Measurements from ENCODE around the gene MACROH2A2. TPM values are rescaled to one million over a fixed set of nuclear protein-coding genes. Genes with fewer than 3 reads are reported as not detected.

MACROH2A2 gene
- total and polyA plus RNA-seq, 2 of the 13 experiments (the other 11 are each of a cell fraction or from before 2014, with no cell fraction given): 9.8 to 43.1 TPM

DNA sequence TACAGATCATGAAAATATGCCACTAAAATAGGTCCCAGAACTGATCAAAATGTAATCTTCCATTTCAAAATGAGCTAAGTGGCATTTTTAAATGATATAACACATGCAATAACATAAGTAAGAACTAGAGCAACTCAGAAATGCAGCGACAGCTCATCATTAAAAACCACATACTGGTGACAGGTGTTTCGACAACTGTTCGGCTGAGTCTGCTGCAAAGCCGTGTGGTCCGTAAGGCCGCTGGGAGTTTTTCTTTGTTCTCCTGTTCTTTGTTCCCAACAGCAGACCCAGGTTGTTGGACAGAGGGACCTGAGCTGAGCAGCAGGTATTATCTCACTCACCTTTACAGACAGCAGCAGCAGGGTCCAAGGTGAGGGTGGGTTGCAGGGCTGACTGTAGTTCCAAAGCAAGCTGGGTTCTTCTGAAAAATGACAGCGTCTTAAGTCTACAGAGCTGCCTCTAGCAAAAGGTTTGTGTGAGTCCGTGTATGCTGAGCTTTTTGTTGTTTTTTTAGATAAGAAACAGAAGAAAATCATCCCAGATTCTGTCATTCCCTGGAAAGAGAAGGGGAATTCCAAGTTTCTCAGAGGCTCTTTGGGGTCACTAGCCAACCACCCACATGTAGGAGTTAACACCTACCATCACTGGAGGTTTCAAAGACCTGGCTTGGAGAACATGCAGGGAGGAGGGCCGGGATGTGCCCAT lies 45.4 kb upstream of the MACROH2A2 start (continued):
- TF ChIP-seq ZNF160 (CRISPR knock-in tag; IDR thresholded peaks at IDR 0.05) (no peak), SNAPC4 (CRISPR knock-in tag; IDR thresholded peaks at IDR 0.05) (no peak), ZNF446 (CRISPR knock-in tag; IDR thresholded peaks at IDR 0.05) (no peak)
- TF ChIP-seq, protein P1, sequence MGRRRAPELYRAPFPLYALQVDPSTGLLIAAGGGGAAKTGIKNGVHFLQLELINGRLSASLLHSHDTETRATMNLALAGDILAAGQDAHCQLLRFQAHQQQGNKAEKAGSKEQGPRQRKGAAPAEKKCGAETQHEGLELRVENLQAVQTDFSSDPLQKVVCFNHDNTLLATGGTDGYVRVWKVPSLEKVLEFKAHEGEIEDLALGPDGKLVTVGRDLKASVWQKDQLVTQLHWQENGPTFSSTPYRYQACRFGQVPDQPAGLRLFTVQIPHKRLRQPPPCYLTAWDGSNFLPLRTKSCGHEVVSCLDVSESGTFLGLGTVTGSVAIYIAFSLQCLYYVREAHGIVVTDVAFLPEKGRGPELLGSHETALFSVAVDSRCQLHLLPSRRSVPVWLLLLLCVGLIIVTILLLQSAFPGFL (CRISPR knock-in tag; IDR thresholded peaks at IDR 0.05): no peak

DNA sequence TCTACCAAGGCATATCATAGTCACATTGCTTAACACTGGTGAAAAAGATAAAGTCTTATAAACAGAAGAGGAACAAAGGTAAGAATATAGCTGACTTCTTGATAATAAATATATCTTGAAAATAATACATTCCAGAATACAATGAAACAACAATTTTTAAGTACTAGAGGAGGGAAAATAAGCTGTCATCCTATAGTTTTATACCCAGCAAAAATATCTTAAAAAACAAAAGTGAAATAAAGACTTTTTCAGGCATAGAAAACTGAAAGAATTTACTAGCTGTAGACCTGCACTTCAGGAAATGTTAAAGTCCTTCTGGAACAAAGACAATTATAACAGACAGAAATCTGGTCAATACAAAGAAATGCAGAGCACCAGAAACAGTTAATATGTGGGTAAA lies 21.4 kb upstream of the MACROH2A2 start:
- no TSS peak for BruUV-seq (replicated peaks)
- Histone ChIP-seq H3K9me3 (ENCODE audit: low read length) (peaks cover 18% of the 10 kb centered on the region), H3K27ac (ENCODE audit: extremely low read length, insufficient read depth, low read length) (no peak overlapping the region), H3K4me1 (ENCODE audit: insufficient read depth, low read length) (no peaks in the 10 kb centered on the region), H3K79me2 (ENCODE audit: insufficient read depth, low read length) (no peaks in the 10 kb centered on the region), H3K27me3 (ENCODE audit: control insufficient read depth in 1 of 2, insufficient read depth in 2 of 2, low read length in 2 of 2) (peaks cover 0 to 8% of the 10 kb centered on the region in 2 experiments; a peak in 2 of 5 replicates), H3K4me2 (ENCODE audit: low read depth, low read length) (no peak overlapping the region), H3K9ac (ENCODE audit: insufficient read depth, low read depth, low read length) (no peak overlapping the region), H3K36me3 (replicated peaks in 1 of 2; ENCODE audit: control insufficient read depth in 1 of 2, insufficient read depth in 2 of 2, low read length in 2 of 2) (no peaks in the 10 kb centered on the region), H4K20me1 (ENCODE audit: insufficient read depth, low read length) (no peaks in the 10 kb centered on the region), H2AFZ (ENCODE audit: low read length) (no peak overlapping the region), H3K4me3 (replicated peaks in 1 of 3; ENCODE audit: insufficient read depth in 1 of 3, low read depth in 2 of 3, low read length in 3 of 3) (no peak overlapping the region)
- in situ Hi-C loops (cut with HindIII; ENCODE audit: extremely low pct_ligation_motif_present, low pct_unique_long_range_greater_than_20kb): no loop called here
- no peak for FAIRE-seq
- CTCF ChIA-PET (ENCODE audit: low intra/inter-chr PET ratio, low total read pairs): no interaction called here
- TF ChIP-seq SNAPC5 (CRISPR knock-in tag; IDR thresholded peaks at IDR 0.05; ENCODE audit: borderline replicate concordance) (no peak), ZNF484 (CRISPR knock-in tag; IDR thresholded peaks at IDR 0.05; ENCODE audit: borderline replicate concordance, low read depth) (no peak), ZFP1 (CRISPR knock-in tag; IDR thresholded peaks at IDR 0.05) (peak; percentile 83; the same call in 1 of the 2 replicates)
- no peak for ATAC-seq
- intact Hi-C loops (cut with micrococcal nuclease; ENCODE audit: unreplicated experiment): no loop called here
- POLR2A ChIA-PET: no interaction called here
- no peak for DNase-seq (ENCODE audit: low spot score)
